GM12864 (cell line): ENCODE measurements around the gene FAM9C.
"Not testable (repeated sequence)": the region's sequence is repeated elsewhere in the genome, so short reads cannot be mapped to it uniquely, and the experiment has no call there.

Experiments used
- DNase-seq: peaks from one replicate; pipeline ENCODE4 v3.0.0-alpha.2; 2011; ENCODE audit warnings: low read depth
- H3K4me3 ChIP-seq: 2 replicates; pipeline ENCODE4 v1.5.1; 2011; ENCODE audit warnings: mild to moderate bottlenecking, low read depth, low read length, control low read depth
- TF ChIP-seq, protein P1 (sequence below): IDR thresholded peaks from 2 replicates; pipeline ENCODE4 v1.5.1; 2011; ENCODE audit warnings: low read depth, mild to moderate bottlenecking, moderate library complexity, low read length, control low read depth, inconsistent platforms; ENCODE audit errors: missing control alignments

FAM9C gene

GRCh38 chrX:13074297-13075262, 30.2 kb upstream of the FAM9C start:
- TF ChIP-seq, protein P1, sequence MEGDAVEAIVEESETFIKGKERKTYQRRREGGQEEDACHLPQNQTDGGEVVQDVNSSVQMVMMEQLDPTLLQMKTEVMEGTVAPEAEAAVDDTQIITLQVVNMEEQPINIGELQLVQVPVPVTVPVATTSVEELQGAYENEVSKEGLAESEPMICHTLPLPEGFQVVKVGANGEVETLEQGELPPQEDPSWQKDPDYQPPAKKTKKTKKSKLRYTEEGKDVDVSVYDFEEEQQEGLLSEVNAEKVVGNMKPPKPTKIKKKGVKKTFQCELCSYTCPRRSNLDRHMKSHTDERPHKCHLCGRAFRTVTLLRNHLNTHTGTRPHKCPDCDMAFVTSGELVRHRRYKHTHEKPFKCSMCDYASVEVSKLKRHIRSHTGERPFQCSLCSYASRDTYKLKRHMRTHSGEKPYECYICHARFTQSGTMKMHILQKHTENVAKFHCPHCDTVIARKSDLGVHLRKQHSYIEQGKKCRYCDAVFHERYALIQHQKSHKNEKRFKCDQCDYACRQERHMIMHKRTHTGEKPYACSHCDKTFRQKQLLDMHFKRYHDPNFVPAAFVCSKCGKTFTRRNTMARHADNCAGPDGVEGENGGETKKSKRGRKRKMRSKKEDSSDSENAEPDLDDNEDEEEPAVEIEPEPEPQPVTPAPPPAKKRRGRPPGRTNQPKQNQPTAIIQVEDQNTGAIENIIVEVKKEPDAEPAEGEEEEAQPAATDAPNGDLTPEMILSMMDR = no peak
- no peak for DNase-seq
- no peak overlapping the region for H3K4me3 ChIP-seq

DNA sequence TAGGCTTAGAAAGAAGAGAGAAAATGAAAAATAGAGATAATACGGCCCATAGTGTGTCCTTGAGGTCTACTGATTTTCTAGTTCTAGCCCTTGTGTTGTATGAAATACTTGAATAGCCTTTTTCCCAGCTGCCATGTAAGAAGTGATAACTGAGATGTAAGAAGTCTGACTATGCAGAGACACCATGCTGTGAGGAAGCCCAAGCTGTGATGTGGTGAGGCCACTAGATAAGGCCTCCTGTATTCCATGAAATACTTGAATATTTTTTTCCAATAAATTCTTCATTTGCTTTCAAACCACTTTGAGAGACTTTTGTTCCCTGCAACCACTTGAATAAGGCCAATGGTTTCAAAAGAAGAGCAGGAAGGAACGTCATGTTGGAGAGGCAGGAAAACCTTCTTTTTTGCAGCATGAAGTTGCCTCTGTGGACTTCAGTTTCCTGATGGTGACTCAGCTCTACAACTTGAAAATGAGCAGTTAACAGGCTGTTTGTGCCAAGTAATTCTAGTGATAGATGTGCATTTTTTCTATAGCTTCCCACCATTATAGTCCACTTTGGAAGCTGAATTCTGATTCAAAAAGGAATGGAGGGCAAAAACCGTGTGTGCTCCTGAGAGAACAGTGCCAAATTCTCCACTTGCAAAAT, 25.5 kb upstream of the FAM9C start:
- TF ChIP-seq, protein P1 = no peak
- DNase-seq = no peak
- H3K4me3 ChIP-seq = no peak overlapping the region

- no peak for DNase-seq
- TF ChIP-seq, protein P1 = no peak
- no peak overlapping the region for H3K4me3 ChIP-seq
Observed at GRCh38 chrX:13068651-13069050, 24.2 kb upstream of the FAM9C start.

- no peak overlapping the region for H3K4me3 ChIP-seq
- TF ChIP-seq, protein P1 = no peak
- DNase-seq = no peak
Observed at GRCh38 chrX:13067773-13068172, 23.4 kb upstream of the FAM9C start.

DNA sequence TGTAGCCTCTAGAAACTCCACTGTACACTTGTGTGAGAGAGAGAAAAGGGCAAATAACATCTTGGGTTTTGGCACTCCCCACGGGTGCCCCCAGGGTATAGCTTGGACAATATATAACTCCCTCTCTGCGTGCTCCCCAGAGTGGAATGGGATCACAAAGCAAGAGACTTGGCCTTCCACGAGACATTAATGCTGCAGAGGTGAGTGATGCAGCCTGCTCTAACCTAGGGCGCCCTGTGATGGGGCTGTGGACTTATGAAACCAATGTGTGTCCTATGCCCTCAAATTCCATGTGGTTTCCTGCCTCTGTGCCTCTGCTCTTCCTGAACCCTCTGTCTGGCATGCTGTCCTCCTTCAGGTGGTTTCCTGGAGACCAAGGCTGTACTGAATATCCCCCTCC, 22.0 kb upstream of the FAM9C start:
- DNase-seq = no peak
- no peak overlapping the region for H3K4me3 ChIP-seq
- TF ChIP-seq, protein P1 = no peak

DNA sequence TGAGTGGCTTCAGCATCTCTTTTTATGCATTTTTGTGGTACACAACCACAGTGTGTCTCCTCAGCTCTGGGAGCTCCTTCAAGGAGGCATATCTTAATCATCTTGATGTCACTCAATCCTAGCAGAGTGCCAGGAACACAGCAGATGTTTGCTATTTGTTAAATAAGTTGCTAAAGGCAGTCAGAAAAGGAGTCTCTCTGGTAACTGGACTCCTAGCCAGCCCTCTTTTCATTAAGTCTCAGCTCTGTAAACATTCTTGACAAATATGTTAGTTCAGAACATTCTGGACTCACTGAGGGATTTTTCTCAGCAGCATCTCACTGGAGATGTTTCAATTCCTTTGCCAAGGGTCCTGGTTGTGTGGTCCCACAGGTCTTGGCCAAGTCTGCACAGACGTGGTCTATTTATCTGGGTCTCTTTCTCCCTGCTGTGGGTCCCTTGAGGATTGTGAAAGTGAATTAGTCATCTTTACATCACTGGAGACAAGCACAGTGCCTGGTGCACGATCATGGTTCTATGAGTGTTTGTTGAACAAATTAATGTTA, 20.3 kb upstream of the FAM9C start:
- DNase-seq = no peak
- TF ChIP-seq, protein P1 = no peak
- H3K4me3 ChIP-seq = no peak overlapping the region

DNA sequence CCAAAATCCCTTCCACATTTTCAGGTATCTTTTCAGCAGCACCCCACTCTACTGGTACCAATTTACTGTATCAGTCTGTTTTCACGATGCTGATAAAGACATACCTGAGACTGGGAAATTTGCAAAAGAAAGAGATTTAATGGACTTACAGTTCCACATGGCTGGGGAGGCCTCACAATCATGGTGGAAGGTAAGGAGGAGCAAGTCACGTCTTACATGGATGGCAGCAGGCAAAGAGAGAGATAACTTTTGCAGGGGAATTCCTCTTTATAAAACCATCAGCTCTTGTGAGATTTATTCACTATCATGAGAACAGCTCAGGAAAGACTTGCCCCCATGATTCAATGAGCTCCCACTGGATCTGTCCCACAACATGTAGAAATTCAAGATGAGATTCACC, 18.7 kb upstream of the FAM9C start:
- not testable (repeated sequence) for DNase-seq, H3K4me3 ChIP-seq

- DNase-seq = not testable (repeated sequence)
Observed at GRCh38 chrX:13062331-13062730, 17.9 kb upstream of the FAM9C start.

DNA sequence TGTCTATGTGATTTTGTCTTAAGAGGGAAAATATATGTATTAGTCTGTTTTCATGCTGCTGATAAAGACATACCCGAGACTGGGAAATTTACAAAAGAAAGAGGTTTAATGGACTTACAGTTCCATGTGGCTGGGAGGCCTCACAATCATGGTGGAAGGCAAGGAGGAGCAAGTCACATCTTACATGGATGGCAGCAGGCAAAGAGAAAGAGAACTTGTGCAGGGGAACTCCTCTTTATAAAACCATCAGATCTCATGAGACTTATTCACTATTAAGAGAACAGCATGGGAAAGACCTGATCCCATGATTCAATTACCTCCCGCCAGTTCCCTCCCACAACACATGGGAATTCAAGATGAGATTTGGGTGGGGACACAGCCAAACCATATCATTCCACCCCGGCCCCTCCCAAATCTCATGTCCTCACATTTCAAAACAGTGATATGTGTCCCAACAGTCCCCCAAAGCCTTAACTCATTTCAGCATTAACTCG, 16.8 kb upstream of the FAM9C start:
- DNase-seq = not testable (repeated sequence)

More at GRCh38 chrX:13062331-13062730, 17.9 kb upstream of the FAM9C start:
- H3K4me3 ChIP-seq = not testable (repeated sequence)

More for the DNA sequence above, 16.8 kb upstream of the FAM9C start:
- not testable (repeated sequence) for H3K4me3 ChIP-seq
